ENCODE measurements around the gene SMAD3. TPM values are rescaled to one million over a fixed set of nuclear protein-coding genes. Genes with fewer than 3 reads are reported as not detected.

SMAD3 gene
- total RNA-seq, 4 donors from 2014 or later = 41.9 to 94.9 (median 56.1) TPM

DNA sequence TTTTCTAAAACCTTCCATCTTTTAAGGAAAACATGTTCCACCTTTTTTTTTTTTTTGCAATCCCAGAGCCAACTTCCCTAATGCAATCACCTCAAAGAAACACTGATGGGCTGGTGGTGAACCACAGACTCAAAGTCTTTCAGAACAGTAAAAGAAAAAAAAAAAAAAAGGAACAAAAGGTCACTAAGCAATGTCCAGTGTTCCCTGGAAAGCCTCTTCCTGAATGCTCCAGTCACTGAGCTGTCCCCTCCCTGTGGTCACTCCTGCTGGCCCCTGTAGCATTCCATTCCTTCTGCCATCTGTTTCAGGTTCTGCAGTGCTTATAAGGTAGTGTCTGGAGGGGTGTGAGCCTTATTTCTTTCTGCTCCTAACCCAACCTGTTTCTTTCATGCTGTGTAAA lies 135.7 kb downstream of the SMAD3 start:
- TF ChIP-seq, protein P1, sequence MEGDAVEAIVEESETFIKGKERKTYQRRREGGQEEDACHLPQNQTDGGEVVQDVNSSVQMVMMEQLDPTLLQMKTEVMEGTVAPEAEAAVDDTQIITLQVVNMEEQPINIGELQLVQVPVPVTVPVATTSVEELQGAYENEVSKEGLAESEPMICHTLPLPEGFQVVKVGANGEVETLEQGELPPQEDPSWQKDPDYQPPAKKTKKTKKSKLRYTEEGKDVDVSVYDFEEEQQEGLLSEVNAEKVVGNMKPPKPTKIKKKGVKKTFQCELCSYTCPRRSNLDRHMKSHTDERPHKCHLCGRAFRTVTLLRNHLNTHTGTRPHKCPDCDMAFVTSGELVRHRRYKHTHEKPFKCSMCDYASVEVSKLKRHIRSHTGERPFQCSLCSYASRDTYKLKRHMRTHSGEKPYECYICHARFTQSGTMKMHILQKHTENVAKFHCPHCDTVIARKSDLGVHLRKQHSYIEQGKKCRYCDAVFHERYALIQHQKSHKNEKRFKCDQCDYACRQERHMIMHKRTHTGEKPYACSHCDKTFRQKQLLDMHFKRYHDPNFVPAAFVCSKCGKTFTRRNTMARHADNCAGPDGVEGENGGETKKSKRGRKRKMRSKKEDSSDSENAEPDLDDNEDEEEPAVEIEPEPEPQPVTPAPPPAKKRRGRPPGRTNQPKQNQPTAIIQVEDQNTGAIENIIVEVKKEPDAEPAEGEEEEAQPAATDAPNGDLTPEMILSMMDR (IDR thresholded peaks at IDR 0.05) = no peak
- TF ChIP-seq EP300 (IDR thresholded peaks at IDR 0.05) (no peak), POLR2AphosphoS5 (IDR thresholded peaks at IDR 0.05) (no peak)
- Histone ChIP-seq H3K27me3 (no peaks in the 10 kb centered on the region), H3K9me3 (no peaks in the 10 kb centered on the region), H3K4me1 (peaks cover 22% of the 10 kb centered on the region), H3K36me3 (peaks cover 19% of the 10 kb centered on the region), H3K4me3 (no peak overlapping the region), H3K27ac (no peak overlapping the region)
- DNase-seq (ENCODE audit: low spot score in 2 of 2) = no peak

DNA sequence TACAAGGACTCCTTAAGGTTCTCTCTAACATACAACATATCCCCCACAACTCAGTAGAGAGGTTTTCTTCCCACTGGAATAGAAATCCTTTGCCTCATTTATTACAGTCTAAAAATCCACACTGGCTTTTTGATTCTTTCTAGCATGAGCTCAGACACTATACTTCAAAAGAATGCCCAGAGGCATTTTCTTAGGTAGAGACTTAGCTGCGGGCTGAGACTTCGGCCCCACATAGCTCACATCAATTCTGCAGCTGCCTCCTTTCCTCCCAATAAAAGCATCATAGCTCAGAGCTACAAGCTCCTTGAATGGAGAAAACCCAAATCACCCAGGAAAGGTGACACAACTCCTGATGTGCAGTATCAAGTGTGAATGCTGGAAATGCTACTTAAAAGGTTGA lies 136.7 kb downstream of the SMAD3 start:
- WGBS = 62% methylated on average over 2 of the region's 2 CpGs
- Histone ChIP-seq H3K4me3 (no peak overlapping the region), H3K36me3 (peaks cover 24% of the 10 kb centered on the region)

DNA sequence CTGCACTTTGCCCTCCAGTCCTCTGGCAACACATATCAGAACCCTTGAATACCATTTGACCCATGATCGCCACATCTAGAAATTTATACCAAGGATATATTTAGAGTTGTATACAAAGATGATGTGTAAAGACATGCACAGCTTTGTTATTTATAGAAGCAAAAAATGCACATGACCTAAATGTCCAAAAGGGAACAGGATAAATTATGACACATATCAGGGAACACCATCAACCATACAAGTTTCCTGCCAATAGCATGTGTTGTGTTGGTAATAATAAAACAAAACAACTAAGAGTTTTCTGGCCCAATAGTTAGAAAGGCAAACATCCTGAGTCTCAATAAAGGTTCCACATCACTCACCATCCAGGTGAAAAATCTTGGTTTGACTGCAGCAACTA lies 137.6 kb downstream of the SMAD3 start:
- Histone ChIP-seq H3K36me3 (peaks cover 25% of the 10 kb centered on the region), H3K4me1 (peaks cover 16% of the 10 kb centered on the region), H3K9me3 (no peaks in the 10 kb centered on the region), H3K4me3 (no peak overlapping the region), H3K27ac (no peak overlapping the region), H3K27me3 (no peaks in the 10 kb centered on the region)
- TF ChIP-seq, protein P1 (IDR thresholded peaks at IDR 0.05) = no peak
- TF ChIP-seq POLR2A (IDR thresholded peaks at IDR 0.05) = no peak
- no peak for TF ChIP-seq EP300 (IDR thresholded peaks at IDR 0.05)
- TF ChIP-seq POLR2AphosphoS5 (IDR thresholded peaks at IDR 0.05) = no peak
- DNase-seq (ENCODE audit: low spot score in 2 of 2) = no peak
- 75% methylated on average over 1 of the region's 1 CpG for WGBS

More for the DNA sequence above, 136.7 kb downstream of the SMAD3 start:
- H3K4me1 ChIP-seq = peaks cover 20% of the 10 kb centered on the region
- DNase-seq (ENCODE audit: low spot score in 2 of 2) = no peak
- H3K27me3 ChIP-seq = no peaks in the 10 kb centered on the region
- no peaks in the 10 kb centered on the region for H3K9me3 ChIP-seq
- TF ChIP-seq POLR2A (IDR thresholded peaks at IDR 0.05) (no peak), POLR2AphosphoS5 (IDR thresholded peaks at IDR 0.05) (no peak), EP300 (IDR thresholded peaks at IDR 0.05) (no peak)
- TF ChIP-seq, protein P1 (IDR thresholded peaks at IDR 0.05) = no peak
- H3K27ac ChIP-seq = no peak overlapping the region

DNA sequence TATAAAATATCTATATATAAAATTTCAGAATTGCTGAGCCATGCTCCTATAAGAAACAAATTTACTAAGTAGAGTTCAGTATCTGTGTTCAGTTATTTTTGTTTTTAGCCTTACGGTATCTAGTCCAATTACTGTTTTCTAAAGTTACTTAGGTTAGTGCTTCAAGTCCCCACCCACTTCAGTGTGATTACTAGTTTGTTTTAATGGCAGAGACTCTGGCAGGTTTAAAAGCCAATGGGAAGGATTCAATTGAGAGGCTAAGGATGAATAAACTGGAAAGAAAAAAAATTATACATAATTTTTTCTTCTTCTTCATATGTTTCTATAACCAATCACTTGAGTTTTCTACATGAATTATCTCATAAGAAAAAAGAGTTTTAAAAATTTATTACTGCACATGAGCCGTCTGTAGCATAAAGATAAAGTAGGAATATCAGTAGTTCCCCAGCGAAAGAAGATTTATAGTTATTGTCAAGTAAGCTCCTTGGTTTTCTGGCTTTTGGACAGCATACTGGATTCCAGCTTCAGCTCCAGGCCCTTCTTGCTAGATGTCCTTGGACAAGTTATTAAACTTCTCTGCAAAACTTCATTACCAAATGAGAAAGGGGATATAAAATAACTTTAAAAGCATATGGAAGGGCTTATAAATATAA lies 142.3 kb downstream of the SMAD3 start:
- no peak for TF ChIP-seq POLR2AphosphoS5 (IDR thresholded peaks at IDR 0.05)
- TF ChIP-seq POLR2A (IDR thresholded peaks at IDR 0.05) = no peak
- TF ChIP-seq, protein P1 (IDR thresholded peaks at IDR 0.05) = no peak
- TF ChIP-seq EP300 (IDR thresholded peaks at IDR 0.05) = no peak
- H3K27me3 ChIP-seq = no peaks in the 10 kb centered on the region
- no peak overlapping the region for H3K27ac ChIP-seq
- H3K9me3 ChIP-seq = no peaks in the 10 kb centered on the region
- peaks cover 26% of the 10 kb centered on the region for H3K36me3 ChIP-seq
- 99% methylated on average over 3 of the region's 3 CpGs for WGBS
- H3K4me1 ChIP-seq = peaks cover 2% of the 10 kb centered on the region
- no peak for DNase-seq (ENCODE audit: low spot score in 2 of 2)
- H3K4me3 ChIP-seq = no peak overlapping the region

DNA sequence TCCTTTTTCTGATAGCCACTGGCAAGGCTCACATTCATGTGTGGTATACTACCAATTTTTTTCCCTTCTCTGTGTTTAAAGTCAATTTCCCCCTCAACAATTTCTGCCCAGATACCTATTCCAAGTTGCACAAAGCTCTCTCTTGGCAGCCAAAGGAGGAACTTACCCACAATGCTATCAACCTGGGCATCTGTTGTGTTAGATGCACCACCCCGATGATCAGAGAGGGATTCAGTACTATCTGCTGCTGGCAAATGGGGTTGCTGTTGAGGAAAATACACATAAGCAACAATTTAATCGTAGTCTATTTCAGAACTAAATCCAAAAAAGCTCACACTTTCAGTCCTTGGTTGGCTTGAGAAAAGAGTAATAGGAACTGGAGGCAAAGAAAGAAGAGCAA lies 143.0 kb downstream of the SMAD3 start:
- TF ChIP-seq EP300 (IDR thresholded peaks at IDR 0.05) (no peak), POLR2A (IDR thresholded peaks at IDR 0.05) (no peak), POLR2AphosphoS5 (IDR thresholded peaks at IDR 0.05) (no peak)
- TF ChIP-seq, protein P1 (IDR thresholded peaks at IDR 0.05) = no peak
- Histone ChIP-seq H3K4me3 (no peak overlapping the region), H3K27me3 (no peaks in the 10 kb centered on the region), H3K9me3 (no peaks in the 10 kb centered on the region), H3K4me1 (no peaks in the 10 kb centered on the region), H3K36me3 (peaks cover 26% of the 10 kb centered on the region), H3K27ac (no peak overlapping the region)
- no peak for DNase-seq (ENCODE audit: low spot score in 2 of 2)
- 61% methylated on average over 2 of the region's 2 CpGs for WGBS

Data from suprapubic skin (tissue), 4 donors.